CD4-positive, alpha-beta T cell treated with Interferon gamma for 1 hour (primary cell): ENCODE results near the gene CNTN5.

Experiments used
- DNase-seq: peaks from one replicate; pipeline ENCODE4 v3.0.0-alpha.2; 2020

Gene CNTN5

DNA sequence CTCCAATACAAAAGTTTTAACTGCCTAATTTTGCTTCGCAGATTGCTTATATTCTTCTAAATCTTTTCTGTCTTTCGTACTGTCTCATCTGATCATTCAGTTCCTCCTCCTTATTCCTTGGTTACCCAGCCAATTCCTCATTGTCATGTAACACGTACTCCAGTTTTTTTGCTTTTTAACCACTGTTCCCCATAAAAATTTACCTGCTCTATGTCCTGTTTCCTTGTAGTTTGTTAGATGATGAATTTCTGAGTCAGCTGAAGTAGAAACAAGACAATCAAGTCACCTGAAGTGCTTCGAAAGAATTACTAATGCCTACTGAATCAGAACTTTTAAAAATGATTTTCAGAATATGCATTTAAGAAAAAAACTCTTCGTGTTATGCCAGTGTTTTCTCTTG is 150.6 kb downstream of the CNTN5 start:
- DNase-seq = no peak

DNA sequence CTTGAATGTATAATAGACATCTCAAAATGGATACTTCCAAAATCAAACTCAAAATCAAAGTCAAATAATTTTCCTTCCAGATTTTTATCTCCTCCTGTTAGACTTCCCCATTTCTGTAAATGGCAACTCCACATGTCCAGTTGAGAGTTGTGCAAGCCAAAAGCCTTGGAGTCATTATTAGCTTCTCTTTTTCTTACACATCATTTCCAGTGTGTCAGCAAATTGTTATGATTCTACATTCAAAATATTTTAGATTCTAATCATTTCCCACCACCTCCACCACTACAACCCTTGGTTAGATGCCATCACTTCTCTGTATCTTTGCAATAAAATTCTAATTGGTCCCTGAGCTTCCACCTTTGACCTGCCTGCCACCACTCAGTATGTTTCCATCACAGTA is 155.7 kb downstream of the CNTN5 start:
- no peak for DNase-seq

DNA sequence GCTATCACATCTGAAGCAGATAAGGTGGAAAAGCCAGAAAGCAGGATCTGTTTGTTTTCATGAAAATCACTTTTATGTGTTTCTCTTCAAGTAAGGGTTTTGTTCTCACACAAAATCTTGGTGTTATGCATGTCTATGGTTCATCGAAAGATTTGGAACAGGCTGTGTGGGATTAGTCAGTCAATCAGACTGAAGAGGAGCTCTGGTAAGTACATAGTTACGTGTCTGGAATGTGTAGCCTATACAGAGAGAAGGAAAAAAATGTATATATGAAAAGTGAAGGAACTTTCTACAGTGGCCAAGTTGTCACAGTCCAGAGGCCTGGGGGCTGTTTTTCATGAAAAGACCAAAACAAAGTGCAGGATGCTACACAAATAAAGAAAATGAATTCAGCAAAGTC is 156.7 kb downstream of the CNTN5 start:
- no peak for DNase-seq

DNA sequence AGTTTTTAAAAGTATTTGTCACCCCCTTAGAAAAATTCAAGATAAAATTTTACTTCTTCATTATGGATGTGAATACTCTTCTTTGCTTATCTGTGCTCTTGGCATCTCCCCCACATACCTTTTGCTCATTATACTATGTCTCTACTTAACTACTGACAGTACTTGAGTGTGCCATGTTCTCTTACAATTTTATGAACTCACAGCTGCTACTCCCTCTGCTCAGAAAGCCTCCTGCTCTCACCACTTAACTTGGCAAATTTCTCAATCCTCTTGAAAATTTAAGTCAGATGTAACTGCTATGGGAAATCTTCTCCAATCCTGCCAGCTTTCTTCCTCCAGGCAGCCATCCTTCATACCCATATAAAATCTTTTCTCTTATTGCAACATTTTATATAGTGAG is 163.4 kb downstream of the CNTN5 start:
- DNase-seq = no peak

DNA sequence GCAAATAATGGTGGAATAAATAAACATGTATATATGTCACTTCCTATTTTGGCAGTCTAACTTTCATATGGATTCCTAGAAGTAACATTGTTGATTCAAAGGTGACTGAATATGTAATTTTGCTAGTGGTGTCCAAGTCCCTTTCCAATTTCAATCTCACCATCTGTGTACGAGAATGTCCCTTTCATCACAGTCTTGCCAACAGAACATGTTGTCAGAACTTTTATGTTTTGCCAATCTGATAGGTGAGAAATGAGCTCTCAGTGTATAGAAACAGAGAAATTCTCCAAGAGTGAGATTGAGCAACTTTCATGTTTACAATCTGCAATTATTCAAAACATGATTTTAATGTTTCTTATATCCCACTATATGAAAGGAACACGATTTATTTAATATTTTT is 167.5 kb downstream of the CNTN5 start:
- DNase-seq = no peak

DNA sequence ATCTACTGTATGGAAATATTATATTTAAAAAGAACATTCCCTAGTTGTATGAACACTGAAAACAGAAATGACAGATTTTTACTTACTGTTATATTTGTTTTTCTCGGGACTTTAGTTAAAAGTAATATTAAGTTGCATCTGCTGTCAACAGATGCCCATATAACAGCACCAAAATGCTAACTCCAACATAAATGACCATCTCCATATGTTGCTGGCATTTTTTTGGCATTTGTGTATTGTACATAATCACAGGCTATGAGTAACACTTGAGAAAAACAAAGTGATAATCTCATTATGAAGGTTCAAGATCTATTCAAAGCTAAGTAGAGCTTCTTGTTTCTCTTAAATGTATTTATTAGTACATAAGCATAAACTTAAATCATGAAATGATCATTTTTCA is 172.0 kb downstream of the CNTN5 start:
- no peak for DNase-seq

DNA sequence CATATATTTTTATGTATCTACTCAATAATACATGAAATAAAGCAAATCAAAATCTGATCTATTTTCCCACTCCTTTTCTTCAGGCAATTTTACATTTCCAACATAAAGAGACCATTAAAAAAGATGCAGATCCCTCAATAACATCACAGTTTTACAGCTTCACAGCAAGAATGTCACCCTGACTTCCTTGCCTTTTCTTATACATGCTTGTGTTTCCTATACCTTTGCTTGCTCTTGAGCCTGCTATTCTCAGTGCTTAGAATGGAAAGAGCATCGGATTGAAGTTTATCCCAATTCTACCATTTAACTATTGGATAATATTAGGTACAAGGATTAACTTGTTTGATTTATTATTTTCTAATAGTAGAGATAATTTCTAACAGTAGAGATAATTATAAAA is 176.7 kb downstream of the CNTN5 start:
- no peak for DNase-seq

DNA sequence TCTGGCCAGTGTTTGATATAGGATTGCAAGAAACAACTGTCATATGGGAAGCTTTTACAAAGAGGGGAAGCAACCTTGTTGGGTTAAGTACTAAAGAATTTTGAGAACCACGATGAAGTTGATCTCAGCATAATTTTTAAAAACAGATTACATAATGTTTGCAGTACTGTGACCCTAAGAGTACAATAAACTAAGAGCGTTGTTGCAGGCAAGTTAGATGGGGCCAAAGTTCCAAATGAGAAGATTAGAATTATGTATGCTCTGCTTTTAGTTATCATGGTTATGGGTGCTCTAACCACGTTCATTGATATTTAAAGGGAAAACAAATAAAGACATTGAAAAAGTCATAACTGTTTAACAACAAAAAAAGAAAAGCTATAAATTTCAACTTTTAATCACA is 177.5 kb downstream of the CNTN5 start:
- DNase-seq = no peak

DNA sequence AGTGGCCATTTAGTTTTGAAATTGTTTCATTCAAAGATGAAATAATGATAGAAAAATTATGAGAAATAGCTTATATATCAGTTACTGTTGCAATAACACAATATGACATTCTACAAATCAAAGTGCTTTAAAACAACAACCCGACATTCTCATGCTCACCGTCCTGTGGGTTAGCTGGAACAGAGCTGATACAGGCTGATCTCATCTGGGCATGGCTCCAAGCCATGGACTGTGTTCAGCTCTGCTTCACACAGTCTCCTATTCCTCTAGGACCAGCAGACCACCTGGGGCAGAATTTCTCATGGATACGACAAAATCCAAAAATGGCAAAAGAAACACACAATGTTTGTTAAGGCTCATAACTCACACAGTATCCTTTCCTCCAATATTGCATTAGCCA is 178.6 kb downstream of the CNTN5 start:
- DNase-seq = no peak

DNA sequence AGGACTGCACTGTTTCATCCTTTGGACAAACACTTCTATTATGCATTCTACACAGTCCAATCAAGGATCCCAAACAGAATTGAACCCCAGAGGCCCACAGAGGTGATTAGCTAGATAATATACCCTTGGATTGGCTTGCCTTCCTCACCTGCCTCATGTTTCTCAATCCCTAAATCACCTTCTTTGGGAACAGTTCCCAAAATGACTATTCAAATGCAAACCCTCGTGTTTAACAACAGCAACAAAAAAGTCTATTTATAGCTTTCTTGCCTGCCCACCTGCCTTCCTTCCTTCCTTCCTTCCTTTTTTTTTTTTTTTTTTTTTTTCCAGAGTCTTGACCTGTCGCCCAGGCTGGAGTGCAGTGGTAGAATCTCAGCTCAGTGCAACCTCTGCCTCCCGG is 180.0 kb downstream of the CNTN5 start:
- no peak for DNase-seq

DNA sequence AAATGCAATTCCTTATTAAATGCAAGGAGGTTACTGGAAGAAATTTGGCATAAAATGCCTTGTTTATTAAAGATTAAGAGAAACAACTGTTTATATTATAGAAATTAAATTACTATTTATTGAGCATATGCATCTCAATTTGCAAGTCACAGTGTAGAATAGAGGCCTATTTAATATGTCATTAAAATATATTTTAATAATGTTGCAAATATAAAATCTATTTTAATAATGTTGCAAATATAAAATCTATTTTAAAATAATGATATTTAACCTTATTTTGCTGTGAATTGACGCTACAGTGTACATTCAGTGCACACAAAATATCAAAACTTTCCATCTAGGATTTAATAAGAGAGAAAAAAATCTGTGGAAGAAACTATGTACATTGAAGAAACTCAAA is 188.1 kb downstream of the CNTN5 start:
- DNase-seq = no peak

DNA sequence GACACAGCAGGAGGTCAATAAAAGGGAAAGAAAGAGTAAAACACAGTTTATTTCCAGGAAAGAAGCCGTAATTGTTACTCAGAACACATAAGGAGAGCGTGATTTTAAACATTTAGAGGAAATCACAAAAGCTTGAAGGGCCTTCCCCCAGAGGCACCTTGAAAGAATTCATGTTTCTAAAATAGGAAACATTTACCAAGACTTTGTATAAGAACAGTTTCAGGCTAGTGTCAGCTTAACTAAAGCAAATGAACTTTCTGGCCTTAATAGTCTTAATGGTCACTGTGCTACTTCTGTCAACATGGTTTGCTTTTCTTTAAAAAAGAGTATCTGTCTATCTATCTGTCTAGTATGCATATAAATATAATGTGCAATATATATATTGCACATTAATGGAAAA is 208.8 kb downstream of the CNTN5 start:
- no peak for DNase-seq

DNA sequence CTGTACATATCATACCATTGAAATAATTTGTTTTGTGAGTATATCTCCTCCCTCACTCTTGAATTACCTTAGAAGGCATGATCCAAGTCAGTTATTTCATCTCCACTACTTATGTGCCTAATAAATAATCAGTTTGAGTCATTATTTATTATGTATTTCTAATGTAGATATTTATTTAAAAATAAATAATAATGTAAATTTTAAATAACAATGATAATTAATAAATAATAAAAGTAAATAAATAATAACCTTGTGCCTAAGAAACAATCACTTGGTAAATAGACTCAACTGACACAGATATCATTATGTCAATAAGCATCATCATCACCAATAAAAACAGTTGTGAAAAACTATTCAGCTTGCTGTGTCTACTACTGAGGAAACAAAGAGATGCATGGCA is 213.8 kb downstream of the CNTN5 start:
- DNase-seq = no peak

DNA sequence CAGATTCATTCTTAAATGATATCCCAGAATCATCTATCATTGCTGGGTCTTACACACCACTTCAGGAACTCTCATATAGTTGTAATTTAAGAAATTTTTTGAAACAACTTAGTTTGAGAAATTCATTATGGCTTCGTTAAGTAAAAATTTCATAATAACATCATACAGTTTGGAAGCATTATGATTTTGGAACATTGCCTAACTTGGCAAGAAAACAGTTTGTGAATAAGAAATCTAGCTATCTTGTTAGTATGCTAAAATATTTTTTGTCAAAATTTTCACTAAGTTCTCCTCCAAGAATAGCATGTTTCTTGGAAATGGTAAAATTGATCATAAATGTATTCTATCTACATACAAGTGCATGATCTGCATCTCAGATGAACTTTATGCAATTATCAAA is 217.7 kb downstream of the CNTN5 start:
- DNase-seq = no peak

DNA sequence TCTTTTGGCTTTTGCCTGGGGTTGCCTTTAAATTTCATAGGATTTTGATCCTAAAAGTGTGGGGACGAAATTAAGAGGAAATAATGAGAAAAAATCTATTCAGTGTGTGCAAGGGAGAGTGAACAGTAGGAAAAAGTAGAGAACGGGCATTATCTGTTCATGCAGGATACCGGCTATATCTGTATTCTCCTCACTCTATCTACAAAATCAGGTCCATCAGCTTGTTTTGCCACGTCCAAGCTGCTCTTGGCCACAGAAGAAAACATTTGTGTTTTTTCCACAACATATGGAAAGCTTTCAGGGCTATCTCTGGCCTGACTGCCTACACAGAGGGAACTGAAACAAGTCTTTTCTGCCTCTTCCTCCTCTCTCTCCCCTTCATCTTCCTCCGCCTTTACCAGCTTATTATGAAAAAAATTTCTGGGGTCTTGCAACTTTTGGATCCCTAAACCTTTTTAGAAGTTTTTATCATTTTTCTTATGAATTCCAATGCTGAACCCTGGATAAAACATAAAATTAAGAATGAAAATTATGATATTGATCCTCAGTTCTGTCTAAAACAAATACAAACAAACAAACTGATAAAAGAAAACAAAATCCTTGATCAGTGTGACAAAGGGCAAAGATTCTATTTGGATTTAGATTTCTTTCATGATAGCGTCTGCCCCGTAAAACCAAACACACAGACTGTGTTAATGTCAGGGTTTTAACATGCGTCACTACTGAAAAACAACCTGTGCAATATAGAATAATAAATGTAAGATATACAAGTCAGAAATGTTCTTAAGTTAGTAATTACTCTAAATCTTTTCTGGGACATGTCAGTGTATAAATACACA is 219.7 kb downstream of the CNTN5 start:
- no peak for DNase-seq

DNA sequence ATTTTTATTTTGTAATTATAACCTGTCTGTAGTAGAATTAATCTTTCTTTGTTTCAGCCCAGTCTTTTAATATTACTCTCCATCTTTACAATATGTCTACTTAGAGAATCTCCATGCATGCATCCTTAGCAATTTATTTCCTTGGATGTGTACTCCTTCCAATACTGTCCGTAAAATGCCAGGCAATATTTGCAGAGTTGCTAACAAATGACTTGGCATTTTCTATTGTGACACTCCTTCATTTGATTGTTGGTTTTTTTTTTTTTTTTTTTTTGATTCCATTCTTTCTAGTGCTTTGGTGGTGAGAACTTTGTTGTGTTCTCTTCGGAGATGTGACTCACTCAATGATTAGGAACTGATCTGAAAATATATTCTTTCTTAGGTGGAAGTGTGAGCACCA is 220.3 kb downstream of the CNTN5 start:
- no peak for DNase-seq

DNA sequence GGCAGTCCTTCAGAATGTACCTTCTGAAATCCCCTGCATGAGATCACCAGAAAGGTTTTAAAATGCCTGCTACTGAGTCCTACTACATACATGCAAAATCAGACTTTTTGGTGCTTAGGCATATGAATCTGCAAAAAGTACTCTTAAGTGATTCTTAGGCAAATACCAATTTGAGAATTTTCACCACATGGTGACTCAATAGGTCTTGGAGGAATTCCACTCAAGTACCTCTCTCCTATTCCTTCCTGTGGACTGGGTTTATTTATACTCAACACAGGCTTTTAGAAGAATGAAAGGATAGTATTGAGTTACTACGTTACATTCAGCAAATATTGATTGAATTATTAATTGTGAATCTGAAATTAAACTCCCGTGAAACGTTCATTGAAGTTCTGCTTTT is 223.9 kb downstream of the CNTN5 start:
- no peak for DNase-seq

DNA sequence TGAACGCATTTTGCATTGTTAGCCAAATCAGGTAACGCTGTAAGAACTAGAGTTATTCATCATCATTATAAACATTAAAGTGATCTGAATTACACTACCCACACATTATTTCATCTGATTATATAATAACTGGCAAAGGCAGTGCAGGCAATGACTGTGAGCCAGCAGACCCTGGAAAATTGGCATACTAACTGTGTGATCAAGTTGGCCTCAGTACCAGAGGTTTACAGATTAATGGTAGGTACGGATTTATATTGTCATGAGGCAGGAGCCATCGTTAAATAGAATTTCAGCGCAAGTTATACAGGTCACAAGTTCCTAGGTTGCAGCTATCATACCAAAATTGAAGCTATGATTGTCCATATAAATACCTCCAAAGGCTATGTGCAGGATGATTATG is 225.4 kb downstream of the CNTN5 start:
- DNase-seq = no peak

DNA sequence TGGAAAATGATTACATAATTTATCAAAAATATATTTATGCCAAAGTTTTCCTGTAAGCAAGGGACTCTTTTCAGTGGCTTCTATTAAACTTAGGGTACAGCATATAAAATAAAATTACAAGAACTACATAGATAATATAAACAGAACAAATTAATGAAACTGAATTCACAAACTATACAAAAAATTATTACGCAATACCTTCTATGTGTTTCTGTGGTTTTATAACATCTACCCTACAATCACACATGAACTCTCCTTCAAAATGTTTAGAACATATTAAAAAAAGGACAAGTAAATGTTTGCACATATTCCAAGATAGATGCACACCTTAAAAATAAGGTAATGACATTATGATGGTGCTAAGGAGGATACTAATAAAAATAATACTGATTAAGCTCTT is 235.9 kb downstream of the CNTN5 start:
- no peak for DNase-seq

DNA sequence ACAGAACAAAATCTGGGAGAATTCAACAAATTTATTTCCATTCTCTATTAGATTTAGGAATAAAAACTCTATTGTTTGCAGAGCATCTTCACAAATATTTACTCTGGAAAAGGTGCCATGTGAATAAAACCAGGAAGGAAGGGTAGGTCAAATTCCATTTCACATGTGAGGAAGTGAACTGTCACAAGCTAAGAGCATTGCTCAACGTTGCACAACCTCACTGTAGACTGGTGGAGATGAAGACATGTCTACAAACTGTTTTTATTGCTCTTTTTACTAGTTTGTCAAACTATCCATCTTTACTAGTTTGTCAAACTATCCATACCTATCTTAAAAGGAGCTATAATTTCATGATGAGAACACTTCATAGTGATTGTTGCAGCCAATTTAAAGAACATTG is 236.4 kb downstream of the CNTN5 start:
- no peak for DNase-seq

DNA sequence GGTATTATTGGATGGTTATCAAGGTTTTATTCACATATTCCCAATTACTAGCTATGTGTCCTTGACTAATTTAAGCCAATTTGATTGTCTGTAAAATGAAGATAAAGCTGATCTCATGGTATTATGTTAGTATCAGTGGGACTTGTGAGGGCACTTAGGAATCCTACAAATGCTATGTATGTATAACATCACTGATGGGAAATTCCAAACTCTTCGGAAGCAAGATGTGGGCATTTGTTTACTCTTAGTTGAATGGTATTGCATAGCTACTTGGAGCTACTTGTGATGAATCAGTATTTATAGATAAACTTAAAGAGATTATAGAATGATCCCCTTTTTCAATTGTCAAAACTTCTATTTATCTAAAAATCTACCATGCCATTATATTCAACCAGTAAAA is 239.9 kb downstream of the CNTN5 start:
- DNase-seq = no peak

DNA sequence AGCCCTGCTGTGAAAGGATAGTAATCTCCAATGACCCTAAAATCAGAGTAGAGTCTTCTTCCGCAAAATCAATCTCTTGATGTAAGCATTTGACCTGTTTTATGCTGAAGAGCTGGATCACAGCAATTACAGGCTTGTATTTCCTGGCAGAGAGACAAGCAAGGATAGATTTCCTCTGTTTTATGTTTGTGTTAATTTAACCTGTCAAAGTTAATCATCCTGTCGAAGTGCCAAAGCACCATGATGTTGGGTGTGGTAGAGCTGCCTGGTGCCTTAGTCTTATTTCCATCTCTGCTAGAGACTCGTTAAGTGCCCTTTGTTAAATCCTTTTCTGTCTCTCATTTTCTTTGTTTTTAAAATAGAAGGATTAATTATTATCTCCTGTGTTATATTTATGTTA is 248.1 kb downstream of the CNTN5 start:
- DNase-seq = no peak

DNA sequence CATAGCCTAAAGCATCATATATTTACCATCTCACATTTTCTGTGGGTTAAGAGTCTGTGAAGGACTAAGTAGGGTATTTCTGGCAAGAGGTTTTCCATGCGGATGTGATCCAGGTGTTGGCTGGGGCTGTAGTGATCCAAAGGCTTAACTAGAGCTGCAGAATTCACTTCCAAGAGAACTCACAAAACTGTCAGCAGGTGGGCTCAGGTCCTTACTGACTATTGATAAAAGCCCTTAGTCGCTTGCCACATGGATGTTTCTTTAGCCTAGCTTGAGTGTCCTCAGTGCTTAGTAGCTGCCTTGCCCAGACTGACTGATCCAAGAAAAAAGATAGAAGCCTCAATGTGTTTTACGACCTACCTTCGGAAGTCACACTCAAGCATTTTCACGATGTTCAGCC is 250.8 kb downstream of the CNTN5 start:
- no peak for DNase-seq

DNA sequence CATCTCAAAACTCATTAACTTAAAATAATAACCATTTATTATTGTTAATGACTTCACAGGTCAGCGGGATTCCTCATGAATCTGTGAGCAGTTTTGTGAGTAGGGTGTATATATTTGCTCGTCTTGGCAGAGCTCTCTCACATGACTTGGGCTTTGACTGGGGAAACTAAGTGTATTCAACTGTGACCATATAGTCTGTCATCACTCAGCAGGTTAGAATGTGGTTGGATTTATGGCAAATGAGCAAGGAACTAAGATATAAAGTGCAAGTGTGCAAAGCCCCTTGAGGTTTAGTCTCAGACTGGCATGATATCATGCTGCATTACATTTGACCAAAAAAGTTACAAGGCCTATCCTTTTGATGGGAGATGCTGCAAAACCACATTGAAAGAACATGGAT is 254.8 kb downstream of the CNTN5 start:
- DNase-seq = no peak

DNA sequence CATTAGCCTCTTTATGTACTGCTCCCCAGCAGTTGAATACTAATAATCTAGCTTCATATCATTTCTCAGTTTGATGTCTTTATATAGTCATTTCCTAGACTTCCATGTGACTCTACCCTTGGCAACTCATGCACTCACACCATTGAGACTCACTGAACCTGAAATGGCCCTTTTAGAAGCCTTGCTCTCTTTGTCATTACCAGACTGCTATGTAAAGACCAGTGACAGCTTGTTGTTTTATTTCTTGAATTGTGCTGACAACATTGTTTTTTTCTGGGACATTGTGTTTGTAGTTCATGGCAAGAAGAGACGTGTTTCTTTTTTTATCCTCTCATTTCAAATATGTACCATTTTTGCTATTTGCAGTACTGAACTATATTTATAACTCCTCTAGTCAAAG is 256.5 kb downstream of the CNTN5 start:
- DNase-seq = no peak

DNA sequence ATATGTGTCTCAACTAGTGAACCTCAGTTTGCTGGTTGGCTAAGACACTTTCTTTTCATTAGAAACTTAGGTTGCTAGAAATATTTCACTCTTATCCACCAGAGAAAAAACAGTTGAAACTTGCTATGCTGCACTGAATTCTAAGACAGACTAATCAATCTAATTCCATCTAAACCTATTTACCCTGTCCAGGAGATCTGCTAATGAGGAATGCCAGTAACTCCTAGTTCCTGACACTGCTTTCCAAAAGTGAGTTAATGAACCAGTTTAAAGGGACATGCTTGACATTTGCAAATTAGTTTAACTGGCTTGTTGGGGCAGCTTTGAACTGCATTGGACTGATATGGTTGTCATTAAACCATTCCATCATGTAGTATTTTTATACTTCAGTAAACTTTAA is 258.5 kb downstream of the CNTN5 start:
- no peak for DNase-seq
